ENCODE results near the gene POLE4. TPM values are rescaled to one million over a fixed set of nuclear protein-coding genes. Genes with fewer than 3 reads are reported as not detected.
A peak's percentile ranks its signal among the peaks of the same experiment; 100 is the strongest.

POLE4 gene
- total and polyA plus RNA-seq, 2 donors (not counting 1 experiment from before 2014, with no cell fraction given) = 23.3 to 53.3 TPM

- no peak for ATAC-seq (ENCODE audit: low read depth)
- Histone ChIP-seq H3K4me2 (replicated peaks; ENCODE audit: low read depth, low read length, poor library complexity, severe bottlenecking) (no peak overlapping the region), H3K4me1 (ENCODE audit: control insufficient read depth in 2 of 2, insufficient read depth in 2 of 2, low read length in 2 of 2) (peaks cover 14% of the 10 kb centered on the region in 2 donors), H3K27me3 (replicated peaks in 1 of 4; ENCODE audit: control extremely low read depth in 1 of 4, control insufficient read depth in 3 of 4, insufficient read depth in 4 of 4, low read length in 3 of 4) (no peaks in the 10 kb centered on the region), H3K27ac (ENCODE audit: low read length in 2 of 2) (no peak overlapping the region), H4K20me1 (ENCODE audit: control insufficient read depth, insufficient read depth, low read length, poor library complexity, severe bottlenecking) (no peaks in the 10 kb centered on the region), H3K9me3 (ENCODE audit: control extremely low read depth in 1 of 3, control insufficient read depth in 2 of 3, insufficient read depth in 1 of 3, low read length in 2 of 3) (peaks cover 1 to 19% (median 19%) of the 10 kb centered on the region in 3 donors), H3K9ac (ENCODE audit: low read length) (no peak overlapping the region), H3K36me3 (replicated peaks in 1 of 2; ENCODE audit: control extremely low read depth in 1 of 2, control insufficient read depth in 1 of 2, extremely low read depth in 1 of 2, insufficient read depth in 2 of 2, low read length in 1 of 2) (no peaks in the 10 kb centered on the region), H3K4me3 (ENCODE audit: control extremely low read depth in 1 of 5, extremely low read depth in 1 of 5, insufficient read depth in 1 of 5, low read depth in 2 of 5, low read length in 4 of 5) (no peak overlapping the region), H3K79me2 (ENCODE audit: control insufficient read depth, insufficient read depth, low read length) (no peaks in the 10 kb centered on the region), H2AFZ (ENCODE audit: insufficient read depth, low read depth, low read length, poor library complexity, severe bottlenecking) (no peak overlapping the region)
- Mint-ChIP-seq H3K4me3 (no peak overlapping the region), H3K9me3 (ENCODE audit: insufficient read depth) (peaks cover 22% of the 10 kb centered on the region), H3K27ac (no peak overlapping the region), H3K4me1 (peaks cover 66% of the 10 kb centered on the region), H3K27me3 (no peaks in the 10 kb centered on the region)
- no peak for TF ChIP-seq CTCF (IDR thresholded peaks at IDR 0.05)
- TF ChIP-seq EZH2 (IDR thresholded peaks at IDR 0.05; ENCODE audit: borderline replicate concordance, insufficient read depth, low read depth, low read length, poor library complexity, severe bottlenecking) = no peak
- intact Hi-C loops (cut with micrococcal nuclease) = no loop called here
- CTCF ChIA-PET = interaction anchor here (0.6 kb wide), 1 partner anchor 679 kb away, joined by 3 read pairs; no protein-coding TSS in a partner anchor
- WGBS (ENCODE audit: insufficient coverage) = 100% methylated on average over 2 of the region's 4 CpGs
- DNase-seq = no peak
- POLR2A ChIA-PET = no interaction called here
Observed at GRCh38 chr2:74948779-74949178, 9.7 kb upstream of the POLE4 start.

- DNase-seq (no peak), ATAC-seq (ENCODE audit: low read depth) (peak; percentile 61)
- no peaks in the 10 kb centered on the region for H3K79me2 ChIP-seq (ENCODE audit: control insufficient read depth, insufficient read depth, low read length)
- H3K9ac ChIP-seq (ENCODE audit: low read length) = no peak overlapping the region
- H2AFZ ChIP-seq (ENCODE audit: insufficient read depth, low read depth, low read length, poor library complexity, severe bottlenecking) = no peak overlapping the region
- no peaks in the 10 kb centered on the region for H4K20me1 ChIP-seq (ENCODE audit: control insufficient read depth, insufficient read depth, low read length, poor library complexity, severe bottlenecking)
- no CpG with 5 or more reads among the region's 1 CpG for WGBS (ENCODE audit: insufficient coverage)
- H3K4me3 Mint-ChIP-seq = peak overlapping the region; percentile 69
- H3K9me3 Mint-ChIP-seq (ENCODE audit: insufficient read depth) = peaks cover 22% of the 10 kb centered on the region
- no peaks in the 10 kb centered on the region for H3K27me3 ChIP-seq (replicated peaks in 1 of 4; ENCODE audit: control extremely low read depth in 1 of 4, control insufficient read depth in 3 of 4, insufficient read depth in 4 of 4, low read length in 3 of 4)
- H3K4me1 Mint-ChIP-seq = peaks cover 71% of the 10 kb centered on the region
- no peak for TF ChIP-seq CTCF (IDR thresholded peaks at IDR 0.05)
- TF ChIP-seq EZH2 (IDR thresholded peaks at IDR 0.05; ENCODE audit: borderline replicate concordance, insufficient read depth, low read depth, low read length, poor library complexity, severe bottlenecking) = no peak
- CTCF ChIA-PET = no interaction called here
- no peak overlapping the region for H3K27ac ChIP-seq (ENCODE audit: low read length in 2 of 2)
- peak overlapping the region; percentile 10 for H3K4me2 ChIP-seq (replicated peaks; ENCODE audit: low read depth, low read length, poor library complexity, severe bottlenecking)
- POLR2A ChIA-PET = no interaction called here
- peaks cover 9% of the 10 kb centered on the region in 2 donors for H3K4me1 ChIP-seq (ENCODE audit: control insufficient read depth in 2 of 2, insufficient read depth in 2 of 2, low read length in 2 of 2)
- peak overlapping the region; percentile 78 for H3K27ac Mint-ChIP-seq
- no peaks in the 10 kb centered on the region for H3K27me3 Mint-ChIP-seq
- intact Hi-C loops (cut with micrococcal nuclease) = no loop called here
- H3K9me3 ChIP-seq (ENCODE audit: control extremely low read depth in 1 of 3, control insufficient read depth in 2 of 3, insufficient read depth in 1 of 3, low read length in 2 of 3) = peaks cover 1 to 19% (median 19%) of the 10 kb centered on the region in 3 donors
- H3K4me3 ChIP-seq (ENCODE audit: control extremely low read depth in 1 of 5, extremely low read depth in 1 of 5, insufficient read depth in 1 of 5, low read depth in 2 of 5, low read length in 4 of 5) = no peak overlapping the region
- H3K36me3 ChIP-seq (replicated peaks in 1 of 2; ENCODE audit: control extremely low read depth in 1 of 2, control insufficient read depth in 1 of 2, extremely low read depth in 1 of 2, insufficient read depth in 2 of 2, low read length in 1 of 2) = no peaks in the 10 kb centered on the region
Observed at GRCh38 chr2:74951211-74951754, 7.2 kb upstream of the POLE4 start.

All from B cell (primary cell).